22Rv1 (cell line): ENCODE results near the gene MYEF2.

ENCODE experiments used
- ZFX ChIP-seq: fragments of 450-650 bp; IDR thresholded peaks from 2 replicates; pipeline ENCODE4 v1.6.1; 2017; ENCODE audit warnings: antibody characterized with exemption, borderline replicate concordance
- TF ChIP-seq, protein P1 (sequence below): fragments of 450-650 bp; IDR thresholded peaks from 2 replicates; pipeline ENCODE4 v1.5.1; 2017; ENCODE audit warnings: mild to moderate bottlenecking

DNA sequence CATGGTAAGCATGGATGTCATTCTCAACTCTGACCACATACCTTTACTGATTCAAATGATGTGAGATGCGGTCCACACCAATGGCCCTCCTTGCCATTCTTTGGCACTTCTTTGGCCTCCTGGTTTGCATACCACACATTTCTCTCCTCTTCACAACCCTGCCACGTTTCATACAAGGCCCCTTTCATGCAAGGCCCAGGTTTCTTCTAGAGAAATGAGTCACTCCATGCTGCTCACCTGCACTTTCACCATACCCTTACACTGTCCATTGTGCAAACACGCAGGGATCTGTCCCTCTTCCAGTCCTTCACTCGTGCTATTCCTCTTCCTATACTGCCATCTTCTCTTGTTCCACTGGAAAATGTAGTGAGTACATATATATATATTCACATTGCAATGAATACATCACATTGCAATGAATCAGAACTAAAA is 81.7 kb downstream of the MYEF2 start:
- TF ChIP-seq, protein P1, sequence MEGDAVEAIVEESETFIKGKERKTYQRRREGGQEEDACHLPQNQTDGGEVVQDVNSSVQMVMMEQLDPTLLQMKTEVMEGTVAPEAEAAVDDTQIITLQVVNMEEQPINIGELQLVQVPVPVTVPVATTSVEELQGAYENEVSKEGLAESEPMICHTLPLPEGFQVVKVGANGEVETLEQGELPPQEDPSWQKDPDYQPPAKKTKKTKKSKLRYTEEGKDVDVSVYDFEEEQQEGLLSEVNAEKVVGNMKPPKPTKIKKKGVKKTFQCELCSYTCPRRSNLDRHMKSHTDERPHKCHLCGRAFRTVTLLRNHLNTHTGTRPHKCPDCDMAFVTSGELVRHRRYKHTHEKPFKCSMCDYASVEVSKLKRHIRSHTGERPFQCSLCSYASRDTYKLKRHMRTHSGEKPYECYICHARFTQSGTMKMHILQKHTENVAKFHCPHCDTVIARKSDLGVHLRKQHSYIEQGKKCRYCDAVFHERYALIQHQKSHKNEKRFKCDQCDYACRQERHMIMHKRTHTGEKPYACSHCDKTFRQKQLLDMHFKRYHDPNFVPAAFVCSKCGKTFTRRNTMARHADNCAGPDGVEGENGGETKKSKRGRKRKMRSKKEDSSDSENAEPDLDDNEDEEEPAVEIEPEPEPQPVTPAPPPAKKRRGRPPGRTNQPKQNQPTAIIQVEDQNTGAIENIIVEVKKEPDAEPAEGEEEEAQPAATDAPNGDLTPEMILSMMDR: no peak
- no peak for TF ChIP-seq ZFX
